Measurements from ENCODE around the gene SKA1.
"Not testable (repeated sequence)": the region's sequence is repeated elsewhere in the genome, so short reads cannot be mapped to it uniquely, and the experiment has no call there.

SKA1 gene

DNA sequence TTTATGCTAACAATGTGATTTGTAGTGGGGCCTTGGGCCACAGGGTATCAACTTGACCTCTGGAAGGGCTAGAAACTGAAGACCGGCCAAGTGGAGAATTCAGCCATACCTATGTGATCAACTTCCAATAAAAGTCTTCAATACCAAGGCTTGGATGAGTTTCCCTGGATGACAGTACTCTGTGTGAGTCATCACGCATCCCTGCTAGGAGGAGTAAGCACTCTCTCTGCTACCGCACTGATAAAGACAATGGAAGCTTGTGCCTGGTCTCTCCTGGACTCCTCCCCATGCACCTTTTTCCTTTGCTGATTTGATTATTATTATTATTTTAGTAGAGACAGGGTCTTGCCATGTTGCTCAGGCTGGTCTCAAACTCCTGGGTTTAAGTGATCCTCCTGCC, 58.1 kb downstream of the SKA1 start:
- no peak for DNase-seq

- DNase-seq, result not testable (repeated sequence)
Measured at GRCh38 chr18:50436742-50437141, 61.9 kb downstream of the SKA1 start.

DNA sequence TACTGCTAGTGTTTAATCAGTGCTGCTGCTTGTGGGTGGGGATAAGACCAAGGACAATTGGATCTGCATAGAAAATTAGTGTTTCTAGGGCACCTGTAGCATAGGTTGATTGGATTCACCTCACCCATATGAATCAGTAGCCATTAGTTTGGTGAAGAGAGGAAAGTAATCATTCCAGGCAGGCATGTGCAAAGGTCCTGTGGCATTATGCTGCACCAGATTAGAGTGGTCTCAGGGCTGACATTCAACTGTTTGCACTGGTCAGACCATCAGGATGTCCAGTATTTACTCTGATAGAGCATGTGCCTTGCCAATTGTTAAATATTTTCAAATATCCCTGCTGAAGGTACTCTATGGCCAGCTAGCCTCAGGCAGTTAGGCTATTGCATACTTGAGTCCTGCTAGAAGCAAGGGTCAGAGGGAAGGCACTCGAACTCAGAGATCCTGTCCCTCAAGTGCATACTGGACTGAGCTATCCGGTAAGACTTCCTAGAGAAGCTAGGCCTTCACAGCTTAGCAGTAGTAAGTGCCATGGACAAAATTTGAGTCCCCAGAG, 64.7 kb downstream of the SKA1 start:
- DNase-seq, result no peak

DNA sequence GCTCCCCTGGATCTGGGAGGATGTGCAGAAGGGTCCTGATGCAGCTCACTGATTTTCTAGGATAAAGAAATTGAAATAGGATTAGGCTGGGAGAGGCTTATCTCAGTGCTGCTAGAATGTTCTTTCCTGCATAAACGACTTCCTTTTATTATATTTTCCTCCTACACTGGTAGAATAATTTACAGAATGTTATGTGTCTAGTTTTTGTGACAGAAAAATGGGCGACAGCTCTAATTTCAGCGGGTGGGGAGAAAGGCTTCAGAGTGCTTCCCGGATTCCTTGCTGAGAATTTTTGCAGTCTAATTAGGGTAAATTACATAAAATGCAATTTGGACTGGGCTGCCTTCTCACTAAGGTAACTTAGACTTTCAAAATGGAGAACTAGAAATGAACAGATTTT, 66.2 kb downstream of the SKA1 start:
- DNase-seq, result no peak

DNA sequence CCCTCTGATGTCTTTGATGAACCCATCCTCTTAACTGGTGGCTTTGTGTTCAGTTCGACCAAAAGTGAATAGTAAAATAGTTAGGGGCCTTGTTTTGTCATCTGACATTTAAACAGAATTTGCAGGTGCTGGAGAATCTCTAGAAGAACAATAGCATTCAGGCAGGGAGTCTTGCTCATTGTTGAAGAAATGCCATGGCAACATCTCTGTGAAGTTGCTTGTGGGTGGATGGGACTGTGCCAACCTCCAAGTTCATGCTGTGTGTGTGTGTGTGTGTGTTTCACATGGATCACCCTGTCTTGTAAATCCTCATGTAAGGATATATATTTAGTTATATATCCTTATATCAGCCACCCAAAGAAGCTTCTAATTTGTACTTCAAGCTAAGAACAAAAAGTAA, 66.7 kb downstream of the SKA1 start:
- DNase-seq, result no peak

Data from SW 1271 (cell line).